GM23338 (cell line): Measurements from ENCODE around the gene CNTNAP2. TPM values are rescaled to one million over a fixed set of nuclear protein-coding genes. Genes with fewer than 3 reads are reported as not detected.

ENCODE experiments used
- ATAC-seq: fragments of 200-7000 bp; cut with Tn5 transposase; 3 replicates; pipeline ENCODE4 v1.9.1; 2020
- DNase-seq: peaks from one replicate; pipeline ENCODE4 v3.0.0-alpha.2; 2015; ENCODE audit warnings: low spot score
- H2AFZ ChIP-seq: fragments of 200-600 bp; sonication (generic); 2 replicates; pipeline ENCODE4 v1.8.0; 2016; ENCODE audit warnings: antibody characterized with exemption, mild to moderate bottlenecking, moderate library complexity
- H3F3A ChIP-seq: fragments of 200-600 bp; sonication (generic); replicated peaks from 2 replicates; pipeline ENCODE4 v1.8.0; 2017; ENCODE audit warnings: antibody characterized with exemption, mixed run types, low read depth
- H3K27ac ChIP-seq: fragments of 200-600 bp; sonication (generic); 2 replicates; pipeline ENCODE4 v1.6.1; 2016; ENCODE audit warnings: low read depth
- H3K27me3 ChIP-seq: fragments of 200-600 bp; sonication (generic); 2 replicates; pipeline ENCODE4 v1.8.0; 2016; ENCODE audit warnings: mild to moderate bottlenecking, mixed run types, moderate library complexity; ENCODE audit not compliant: insufficient read depth
- H3K36me3 ChIP-seq: fragments of 200-600 bp; sonication (generic); 2 replicates; pipeline ENCODE4 v1.8.0; 2016; ENCODE audit warnings: mild to moderate bottlenecking; ENCODE audit not compliant: insufficient read depth
- H3K4me1 ChIP-seq: fragments of 200-600 bp; sonication (generic); 2 replicates; pipeline ENCODE4 v1.8.0; 2016; ENCODE audit warnings: mild to moderate bottlenecking, moderate library complexity; ENCODE audit not compliant: insufficient read depth
- H3K4me2 ChIP-seq: fragments of 200-600 bp; sonication (generic); 2 replicates; pipeline ENCODE4 v1.7.1; 2017; ENCODE audit warnings: mixed run types
- H3K4me3 ChIP-seq: fragments of 200-600 bp; sonication (generic); 2 replicates; pipeline ENCODE4 v1.6.1; 2016; ENCODE audit warnings: mixed run types
- H3K79me2 ChIP-seq: fragments of 200-600 bp; sonication (generic); replicated peaks from 2 replicates; pipeline ENCODE4 v1.8.0; 2017; ENCODE audit warnings: mild to moderate bottlenecking; ENCODE audit not compliant: insufficient read depth
- H3K9me2 ChIP-seq: fragments of 200-600 bp; sonication (generic); 2 replicates; pipeline ENCODE4 v1.8.0; 2017; ENCODE audit not compliant: insufficient read depth
- H4K20me1 ChIP-seq: fragments of 200-600 bp; sonication (generic); replicated peaks from 2 replicates; pipeline ENCODE4 v1.8.0; 2017; ENCODE audit warnings: mild to moderate bottlenecking; ENCODE audit not compliant: insufficient read depth
- H3K27ac Mint-ChIP-seq: 2 replicates; pipeline ENCODE4 v1.8.0; 2020; ENCODE audit warnings: inconsistent platforms, mild to moderate bottlenecking, moderate library complexity, mixed read lengths
- H3K27me3 Mint-ChIP-seq: 3 replicates; pipeline ENCODE4 v1.8.0; 2022; ENCODE audit warnings: low read depth, mild to moderate bottlenecking, moderate library complexity, mixed read lengths, inconsistent platforms; ENCODE audit not compliant: insufficient read depth, poor library complexity
- H3K36me3 Mint-ChIP-seq: 3 replicates; pipeline ENCODE4 v1.8.0; 2021; ENCODE audit warnings: low read depth, mild to moderate bottlenecking, inconsistent platforms, moderate library complexity, mixed read lengths
- H3K4me1 Mint-ChIP-seq: 3 replicates; pipeline ENCODE4 v1.8.0; 2020; ENCODE audit warnings: mild to moderate bottlenecking, inconsistent platforms, mixed read lengths
- H3K4me3 Mint-ChIP-seq: 3 replicates; pipeline ENCODE4 v1.8.0; 2021; ENCODE audit warnings: moderate library complexity, mild to moderate bottlenecking, inconsistent platforms, mixed read lengths
- H3K9me3 Mint-ChIP-seq: 3 replicates; pipeline ENCODE4 v1.8.0; 2020; ENCODE audit warnings: moderate library complexity, mild to moderate bottlenecking, inconsistent platforms, mixed read lengths
- EZH2phosphoT487 ChIP-seq: fragments of 200-600 bp; sonication (generic); IDR thresholded peaks from one replicate; pipeline ENCODE4 v1.8.1; 2018; ENCODE audit warnings: antibody characterized with exemption; ENCODE audit not compliant: unreplicated experiment
- POLR2AphosphoS5 ChIP-seq: IDR thresholded peaks from 2 replicates; pipeline ENCODE4 v1.6.1; 2016; ENCODE audit warnings: antibody characterized with exemption, low read depth
- ZNF114 ChIP-seq: fragments of 250-450 bp; sonication (Bioruptor Pico); IDR thresholded peaks from 2 replicates; pipeline ENCODE4 v1.5.0; 2020; ENCODE audit warnings: mild to moderate bottlenecking, moderate library complexity
- polyA plus RNA-seq: library from polyadenylated mRNA; unstranded; fragments of >200 nt; fragmentation: Nextera tagmentation; extraction: Ambion mirVana; gene quantifications from 2 replicates; pipeline ENCODE4 v1.2.1, GENCODE V29; 2016
- total RNA-seq: library from RNA; depleted of rRNA; stranded (reverse); fragments of >200 nt; shearing (Covaris generic); gene quantifications from 2 replicates; pipeline ENCODE4 v1.2.3, GENCODE V29; 2014
- TF ChIP-seq, protein P1 (sequence below): fragments of 250-450 bp; sonication (Bioruptor Pico); IDR thresholded peaks from 2 replicates; pipeline ENCODE4 v1.5.0; 2020; ENCODE audit warnings: mild to moderate bottlenecking, moderate library complexity
- TF ChIP-seq, protein P2 (sequence below): IDR thresholded peaks from 2 replicates; pipeline ENCODE4 v1.6.1; 2016; ENCODE audit warnings: antibody characterized with exemption
- TF ChIP-seq, protein P3 (sequence below), 2 experiments: fragments of 200-600 bp in 1 of 2; sonication (generic) in 1 of 2; conservative IDR thresholded peaks; 2 replicates each; pipeline versions ENCODE4 v1.5.1 to v1.6.1; 2016 to 2017; ENCODE audit warnings: antibody characterized with exemption in 2 of 2, low read depth in 2 of 2, mild to moderate bottlenecking in 2 of 2, moderate library complexity in 1 of 2

Gene CNTNAP2
- total and polyA plus RNA-seq, 2 experiments from 2014 or later = 38.2 to 61.3 TPM

DNA sequence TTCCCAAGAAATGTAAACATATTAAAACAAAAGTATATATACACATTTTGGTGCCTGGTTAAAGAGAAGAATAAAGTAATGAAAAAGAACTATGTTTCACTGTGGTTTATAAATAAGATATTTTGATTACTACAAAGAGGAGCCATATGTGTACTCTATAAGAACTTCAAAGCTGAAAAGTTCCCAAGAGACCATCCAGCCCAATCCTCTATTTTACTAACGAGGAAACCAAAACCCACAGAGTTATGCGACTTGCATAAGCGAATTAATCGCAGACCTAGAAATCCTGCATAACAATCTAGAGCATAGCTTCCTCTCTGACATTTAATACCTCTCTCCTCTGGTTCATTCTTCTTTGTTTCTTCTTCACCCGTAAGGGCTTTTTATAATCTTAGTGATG is 937.1 kb downstream of the CNTNAP2 start (continued):
- TF ChIP-seq, protein P1, sequence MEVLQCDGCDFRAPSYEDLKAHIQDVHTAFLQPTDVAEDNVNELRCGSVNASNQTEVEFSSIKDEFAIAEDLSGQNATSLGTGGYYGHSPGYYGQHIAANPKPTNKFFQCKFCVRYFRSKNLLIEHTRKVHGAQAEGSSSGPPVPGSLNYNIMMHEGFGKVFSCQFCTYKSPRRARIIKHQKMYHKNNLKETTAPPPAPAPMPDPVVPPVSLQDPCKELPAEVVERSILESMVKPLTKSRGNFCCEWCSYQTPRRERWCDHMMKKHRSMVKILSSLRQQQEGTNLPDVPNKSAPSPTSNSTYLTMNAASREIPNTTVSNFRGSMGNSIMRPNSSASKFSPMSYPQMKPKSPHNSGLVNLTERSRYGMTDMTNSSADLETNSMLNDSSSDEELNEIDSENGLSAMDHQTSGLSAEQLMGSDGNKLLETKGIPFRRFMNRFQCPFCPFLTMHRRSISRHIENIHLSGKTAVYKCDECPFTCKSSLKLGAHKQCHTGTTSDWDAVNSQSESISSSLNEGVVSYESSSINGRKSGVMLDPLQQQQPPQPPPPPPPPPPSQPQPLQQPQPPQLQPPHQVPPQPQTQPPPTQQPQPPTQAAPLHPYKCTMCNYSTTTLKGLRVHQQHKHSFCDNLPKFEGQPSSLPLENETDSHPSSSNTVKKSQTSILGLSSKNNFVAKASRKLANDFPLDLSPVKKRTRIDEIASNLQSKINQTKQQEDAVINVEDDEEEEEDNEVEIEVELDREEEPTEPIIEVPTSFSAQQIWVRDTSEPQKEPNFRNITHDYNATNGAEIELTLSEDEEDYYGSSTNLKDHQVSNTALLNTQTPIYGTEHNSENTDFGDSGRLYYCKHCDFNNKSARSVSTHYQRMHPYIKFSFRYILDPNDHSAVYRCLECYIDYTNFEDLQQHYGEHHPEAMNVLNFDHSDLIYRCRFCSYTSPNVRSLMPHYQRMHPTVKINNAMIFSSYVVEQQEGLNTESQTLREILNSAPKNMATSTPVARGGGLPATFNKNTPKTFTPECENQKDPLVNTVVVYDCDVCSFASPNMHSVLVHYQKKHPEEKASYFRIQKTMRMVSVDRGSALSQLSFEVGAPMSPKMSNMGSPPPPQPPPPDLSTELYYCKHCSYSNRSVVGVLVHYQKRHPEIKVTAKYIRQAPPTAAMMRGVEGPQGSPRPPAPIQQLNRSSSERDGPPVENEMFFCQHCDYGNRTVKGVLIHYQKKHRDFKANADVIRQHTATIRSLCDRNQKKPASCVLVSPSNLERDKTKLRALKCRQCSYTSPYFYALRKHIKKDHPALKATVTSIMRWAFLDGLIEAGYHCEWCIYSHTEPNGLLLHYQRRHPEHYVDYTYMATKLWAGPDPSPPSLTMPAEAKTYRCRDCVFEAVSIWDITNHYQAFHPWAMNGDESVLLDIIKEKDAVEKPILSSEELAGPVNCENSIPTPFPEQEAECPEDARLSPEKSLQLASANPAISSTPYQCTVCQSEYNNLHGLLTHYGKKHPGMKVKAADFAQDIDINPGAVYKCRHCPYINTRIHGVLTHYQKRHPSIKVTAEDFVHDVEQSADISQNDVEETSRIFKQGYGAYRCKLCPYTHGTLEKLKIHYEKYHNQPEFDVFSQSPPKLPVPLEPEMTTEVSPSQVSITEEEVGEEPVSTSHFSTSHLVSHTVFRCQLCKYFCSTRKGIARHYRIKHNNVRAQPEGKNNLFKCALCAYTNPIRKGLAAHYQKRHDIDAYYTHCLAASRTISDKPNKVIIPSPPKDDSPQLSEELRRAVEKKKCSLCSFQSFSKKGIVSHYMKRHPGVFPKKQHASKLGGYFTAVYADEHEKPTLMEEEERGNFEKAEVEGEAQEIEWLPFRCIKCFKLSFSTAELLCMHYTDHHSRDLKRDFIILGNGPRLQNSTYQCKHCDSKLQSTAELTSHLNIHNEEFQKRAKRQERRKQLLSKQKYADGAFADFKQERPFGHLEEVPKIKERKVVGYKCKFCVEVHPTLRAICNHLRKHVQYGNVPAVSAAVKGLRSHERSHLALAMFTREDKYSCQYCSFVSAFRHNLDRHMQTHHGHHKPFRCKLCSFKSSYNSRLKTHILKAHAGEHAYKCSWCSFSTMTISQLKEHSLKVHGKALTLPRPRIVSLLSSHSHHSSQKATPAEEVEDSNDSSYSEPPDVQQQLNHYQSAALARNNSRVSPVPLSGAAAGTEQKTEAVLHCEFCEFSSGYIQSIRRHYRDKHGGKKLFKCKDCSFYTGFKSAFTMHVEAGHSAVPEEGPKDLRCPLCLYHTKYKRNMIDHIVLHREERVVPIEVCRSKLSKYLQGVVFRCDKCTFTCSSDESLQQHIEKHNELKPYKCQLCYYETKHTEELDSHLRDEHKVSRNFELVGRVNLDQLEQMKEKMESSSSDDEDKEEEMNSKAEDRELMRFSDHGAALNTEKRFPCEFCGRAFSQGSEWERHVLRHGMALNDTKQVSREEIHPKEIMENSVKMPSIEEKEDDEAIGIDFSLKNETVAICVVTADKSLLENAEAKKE (CRISPR knock-in tag) = no peak
- TF ChIP-seq, protein P2, sequence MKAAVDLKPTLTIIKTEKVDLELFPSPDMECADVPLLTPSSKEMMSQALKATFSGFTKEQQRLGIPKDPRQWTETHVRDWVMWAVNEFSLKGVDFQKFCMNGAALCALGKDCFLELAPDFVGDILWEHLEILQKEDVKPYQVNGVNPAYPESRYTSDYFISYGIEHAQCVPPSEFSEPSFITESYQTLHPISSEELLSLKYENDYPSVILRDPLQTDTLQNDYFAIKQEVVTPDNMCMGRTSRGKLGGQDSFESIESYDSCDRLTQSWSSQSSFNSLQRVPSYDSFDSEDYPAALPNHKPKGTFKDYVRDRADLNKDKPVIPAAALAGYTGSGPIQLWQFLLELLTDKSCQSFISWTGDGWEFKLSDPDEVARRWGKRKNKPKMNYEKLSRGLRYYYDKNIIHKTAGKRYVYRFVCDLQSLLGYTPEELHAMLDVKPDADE = no peak

DNA sequence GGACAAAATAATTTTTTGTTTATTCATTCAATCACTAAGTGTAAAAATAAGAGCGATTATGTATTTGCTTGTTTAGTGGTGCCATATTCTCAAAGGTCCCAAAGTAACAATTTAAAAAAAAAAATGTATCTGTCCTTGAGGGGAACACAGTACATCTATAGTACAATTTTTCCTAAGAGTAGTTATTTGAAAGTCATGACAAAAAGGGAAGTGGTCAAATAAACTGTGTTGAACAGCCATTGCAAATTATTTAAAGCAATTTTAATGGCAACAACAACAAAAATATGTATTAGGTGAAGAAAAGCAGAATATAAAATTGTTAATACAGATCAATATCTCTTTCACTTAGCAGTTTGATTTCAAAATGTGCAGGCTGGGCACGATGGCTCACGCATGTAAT is 943.5 kb downstream of the CNTNAP2 start:
- Histone ChIP-seq H3K4me2 (no peak overlapping the region), H2AFZ (no peak overlapping the region), H4K20me1 (no peaks in the 10 kb centered on the region), H3K27ac (no peak overlapping the region), H3K36me3 (no peaks in the 10 kb centered on the region), H3K4me1 (no peaks in the 10 kb centered on the region), H3F3A (no peaks in the 10 kb centered on the region), H3K9me2 (no peaks in the 10 kb centered on the region), H3K79me2 (no peaks in the 10 kb centered on the region), H3K27me3 (no peaks in the 10 kb centered on the region), H3K4me3 (no peak overlapping the region)
- Mint-ChIP-seq H3K27me3 (peaks cover 2% of the 10 kb centered on the region), H3K4me3 (no peak overlapping the region), H3K36me3 (no peaks in the 10 kb centered on the region; the same call in 2 of the 3 replicates), H3K4me1 (no peaks in the 10 kb centered on the region), H3K9me3 (peaks cover 3% of the 10 kb centered on the region; the same call in 2 of the 3 replicates), H3K27ac (no peak overlapping the region)
- ATAC-seq = no peak
- no peak for DNase-seq
- TF ChIP-seq EZH2phosphoT487 (no peak), POLR2AphosphoS5 (no peak), ZNF114 (CRISPR knock-in tag) (no peak)
- TF ChIP-seq, protein P1 (CRISPR knock-in tag) = no peak
- TF ChIP-seq, protein P3, sequence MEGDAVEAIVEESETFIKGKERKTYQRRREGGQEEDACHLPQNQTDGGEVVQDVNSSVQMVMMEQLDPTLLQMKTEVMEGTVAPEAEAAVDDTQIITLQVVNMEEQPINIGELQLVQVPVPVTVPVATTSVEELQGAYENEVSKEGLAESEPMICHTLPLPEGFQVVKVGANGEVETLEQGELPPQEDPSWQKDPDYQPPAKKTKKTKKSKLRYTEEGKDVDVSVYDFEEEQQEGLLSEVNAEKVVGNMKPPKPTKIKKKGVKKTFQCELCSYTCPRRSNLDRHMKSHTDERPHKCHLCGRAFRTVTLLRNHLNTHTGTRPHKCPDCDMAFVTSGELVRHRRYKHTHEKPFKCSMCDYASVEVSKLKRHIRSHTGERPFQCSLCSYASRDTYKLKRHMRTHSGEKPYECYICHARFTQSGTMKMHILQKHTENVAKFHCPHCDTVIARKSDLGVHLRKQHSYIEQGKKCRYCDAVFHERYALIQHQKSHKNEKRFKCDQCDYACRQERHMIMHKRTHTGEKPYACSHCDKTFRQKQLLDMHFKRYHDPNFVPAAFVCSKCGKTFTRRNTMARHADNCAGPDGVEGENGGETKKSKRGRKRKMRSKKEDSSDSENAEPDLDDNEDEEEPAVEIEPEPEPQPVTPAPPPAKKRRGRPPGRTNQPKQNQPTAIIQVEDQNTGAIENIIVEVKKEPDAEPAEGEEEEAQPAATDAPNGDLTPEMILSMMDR (conservative IDR thresholded peaks at IDR 0.05; ENCODE audit: low read depth in 2 of 2) = no peak
